Astrocyte (in vitro differentiated cells and primary cell): ENCODE results near the gene CFAP65. TPM values are rescaled to one million over a fixed set of nuclear protein-coding genes. Genes with fewer than 3 reads are reported as not detected.

Experiments used
- microRNA-seq: library from miRNA; unstranded; fragments of <30 nt; microRNA quantifications from one replicate; pipeline ENCODE4 v1.2.0, GENCODE V29; 2020
- total RNA-seq: library from RNA; stranded (reverse); gene quantifications from 2 replicates; pipeline ENCODE4 v1.2.1, GENCODE V29; 2021

The CFAP65 gene
- total RNA-seq, 1 donor from 2014 or later, result 0.27 TPM

Small RNAs within 50 kb of the gene (microRNA-seq; reads per million reads assigned to microRNA genes)
- gene MIR3131 (0.82 reads per million), gene MIR375 (196 reads per million, percentile 71 among the genes with 10 or more reads in this experiment)

Other genes starting within 250 kb of the CFAP65 start
- gene PRKAG3, start 209.7 kb downstream of the CFAP65 start, total RNA-seq, result not detected in 2 replicates
- gene WNT6, start 181.7 kb downstream of the CFAP65 start, total RNA-seq, result 1.3 and 2.6 TPM in 2 replicates
- 0.91 and 2.5 TPM in 2 replicates for gene WNT10A, start 160.7 kb downstream of the CFAP65 start, total RNA-seq
- 0.75 and 1.1 TPM in 2 replicates for gene CDK5R2, start 81.8 kb downstream of the CFAP65 start, total RNA-seq
- not detected in 2 replicates for gene FEV, start 56.3 kb downstream of the CFAP65 start, total RNA-seq
- not detected in 2 replicates for gene CRYBA2, start 48.1 kb downstream of the CFAP65 start, total RNA-seq
- gene IHH, start 19.4 kb upstream of the CFAP65 start, total RNA-seq, result not detected in 2 replicates
- gene NHEJ1, start 119.3 kb upstream of the CFAP65 start, total RNA-seq, result 10.8 and 11.4 TPM in 2 replicates
- 1.2 and 1.5 TPM in 2 replicates for gene SLC23A3, start 128.5 kb upstream of the CFAP65 start, total RNA-seq
- 26.6 and 28.1 TPM in 2 replicates for gene CNPPD1, start 135.4 kb upstream of the CFAP65 start, total RNA-seq
- gene RETREG2, start 136.8 kb upstream of the CFAP65 start, total RNA-seq, result 54.8 and 55.2 TPM in 2 replicates
- gene ZFAND2B, start 165.3 kb upstream of the CFAP65 start, total RNA-seq, result 20.7 and 24.0 TPM in 2 replicates
- 12.5 and 13.2 TPM in 2 replicates for gene ABCB6, start 177.4 kb upstream of the CFAP65 start, total RNA-seq
- 48.8 and 57.0 TPM in 2 replicates for gene ATG9A, start 188.1 kb upstream of the CFAP65 start, total RNA-seq
- 41.6 and 43.8 TPM in 2 replicates for gene ANKZF1, start 188.3 kb upstream of the CFAP65 start, total RNA-seq
- 2.7 and 4.6 TPM in 2 replicates for gene GLB1L, start 203.9 kb upstream of the CFAP65 start, total RNA-seq
- gene STK16, start 204.0 kb upstream of the CFAP65 start, total RNA-seq, result 19.1 and 20.6 TPM in 2 replicates
- not detected in 2 replicates for gene TUBA4B, start 211.7 kb upstream of the CFAP65 start, total RNA-seq
- 18.0 and 19.7 TPM in 2 replicates for gene TUBA4A, start 212.4 kb upstream of the CFAP65 start, total RNA-seq
- gene DNAJB2, start 237.8 kb upstream of the CFAP65 start, total RNA-seq, result 49.7 and 53.9 TPM in 2 replicates